Vagina (tissue), 2 donors: ENCODE data around the gene CACNA2D4. TPM values are rescaled to one million over a fixed set of nuclear protein-coding genes. Genes with fewer than 3 reads are reported as not detected.

ENCODE experiments used
- DNase-seq, 2 donors: peaks; one replicate each; pipeline ENCODE4 v3.0.0-alpha.2; 2017; ENCODE audit errors: extremely low spot score in 2 of 2
- H3K27ac ChIP-seq: fragments of 200-600 bp; sonication (generic); one replicate; pipeline ENCODE4 v1.5.1; 2019
- H3K27me3 ChIP-seq: fragments of 200-600 bp; sonication (generic); one replicate; pipeline ENCODE4 v1.5.1; 2019
- H3K36me3 ChIP-seq, 2 donors: fragments of 200-600 bp; sonication (generic); one replicate each; pipeline ENCODE4 v1.5.1; 2017 to 2019
- H3K4me1 ChIP-seq: fragments of 200-600 bp; sonication (generic); one replicate; pipeline ENCODE4 v1.5.1; 2019
- H3K4me3 ChIP-seq, 2 donors: fragments of 200-600 bp; sonication (generic); 1 replicate in 1 of 2; 2 replicates in 1 of 2; pipeline ENCODE4 v1.5.1; 2016 to 2019
- H3K9me3 ChIP-seq: fragments of 200-600 bp; sonication (generic); one replicate; pipeline ENCODE4 v1.5.1; 2019
- POLR2A ChIP-seq, 2 donors: fragments of 450-650 bp; IDR thresholded peaks; one replicate each; pipeline ENCODE4 v1.6.1; 2017; ENCODE audit warnings: antibody characterized with exemption in 2 of 2, mild to moderate bottlenecking in 2 of 2, moderate library complexity in 2 of 2
- POLR2AphosphoS5 ChIP-seq, 2 donors: sonication (generic); formaldehyde crosslinking; IDR thresholded peaks; one replicate each; pipeline ENCODE4 v1.9.0; 2017; ENCODE audit warnings: antibody characterized with exemption in 2 of 2, mild to moderate bottlenecking in 2 of 2, low read depth in 1 of 2; ENCODE audit not compliant: insufficient read depth in 1 of 2
- intact Hi-C: fragments of 100-400 bp; cut with DNase I; formaldehyde crosslinking; loops from one replicate; pipeline ENCODE4 v1.15.1; 2023
- total RNA-seq: library from RNA; depleted of rRNA; stranded (reverse); fragments of >200 nt; gene quantifications from one replicate; pipeline ENCODE4 v1.2.3, GENCODE V29; 2016
- TF ChIP-seq, protein P1 (sequence below), 3 experiments: fragments of 450-650 bp in 2 of 3; fragments of 200-600 bp in 1 of 3; sonication (generic) in 1 of 3; IDR thresholded peaks; one replicate each; pipeline ENCODE4 v1.5.1; 2017 to 2019; ENCODE audit warnings: antibody characterized with exemption in 3 of 3, mild to moderate bottlenecking in 2 of 3, moderate library complexity in 2 of 3

CACNA2D4 gene
- total RNA-seq, 1 donor from 2014 or later = 2.2 TPM

DNA sequence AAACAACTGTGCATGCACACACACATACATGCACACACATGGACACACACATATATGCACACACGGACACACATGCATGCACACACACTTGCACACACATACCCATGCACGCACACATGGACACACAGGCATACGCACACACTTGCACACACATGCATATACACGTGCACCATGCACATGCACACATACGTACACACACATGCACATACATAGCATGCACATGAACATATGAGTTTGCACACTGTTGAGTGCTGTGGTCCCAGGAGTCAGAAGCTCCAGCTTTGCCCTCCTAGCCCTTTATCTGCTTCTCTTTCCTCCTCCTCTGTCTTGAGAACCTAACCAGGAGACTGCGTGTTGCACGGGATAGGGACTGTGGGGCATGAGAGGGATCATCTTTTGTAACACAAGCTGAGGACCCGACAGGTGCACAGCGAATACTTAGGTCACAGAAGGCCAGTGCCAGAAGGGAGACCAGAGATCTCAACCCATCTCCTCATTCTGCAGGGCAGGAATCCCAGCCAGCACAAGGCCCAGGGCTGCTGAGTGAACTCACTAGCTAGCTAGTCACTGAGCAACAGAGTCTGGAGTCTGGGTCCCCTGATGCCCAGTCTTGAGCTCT lies 101.6 kb downstream of the CACNA2D4 start:
- Histone ChIP-seq H3K4me1 (no peaks in the 10 kb centered on the region), H3K4me3 (no peak overlapping the region), H3K9me3 (no peaks in the 10 kb centered on the region), H3K36me3 (no peaks in the 10 kb centered on the region), H3K27ac (no peak overlapping the region), H3K27me3 (no peaks in the 10 kb centered on the region)
- intact Hi-C loops = no loop called here
- no peak for DNase-seq
- TF ChIP-seq POLR2A (IDR thresholded peaks at IDR 0.05) = no peak

DNA sequence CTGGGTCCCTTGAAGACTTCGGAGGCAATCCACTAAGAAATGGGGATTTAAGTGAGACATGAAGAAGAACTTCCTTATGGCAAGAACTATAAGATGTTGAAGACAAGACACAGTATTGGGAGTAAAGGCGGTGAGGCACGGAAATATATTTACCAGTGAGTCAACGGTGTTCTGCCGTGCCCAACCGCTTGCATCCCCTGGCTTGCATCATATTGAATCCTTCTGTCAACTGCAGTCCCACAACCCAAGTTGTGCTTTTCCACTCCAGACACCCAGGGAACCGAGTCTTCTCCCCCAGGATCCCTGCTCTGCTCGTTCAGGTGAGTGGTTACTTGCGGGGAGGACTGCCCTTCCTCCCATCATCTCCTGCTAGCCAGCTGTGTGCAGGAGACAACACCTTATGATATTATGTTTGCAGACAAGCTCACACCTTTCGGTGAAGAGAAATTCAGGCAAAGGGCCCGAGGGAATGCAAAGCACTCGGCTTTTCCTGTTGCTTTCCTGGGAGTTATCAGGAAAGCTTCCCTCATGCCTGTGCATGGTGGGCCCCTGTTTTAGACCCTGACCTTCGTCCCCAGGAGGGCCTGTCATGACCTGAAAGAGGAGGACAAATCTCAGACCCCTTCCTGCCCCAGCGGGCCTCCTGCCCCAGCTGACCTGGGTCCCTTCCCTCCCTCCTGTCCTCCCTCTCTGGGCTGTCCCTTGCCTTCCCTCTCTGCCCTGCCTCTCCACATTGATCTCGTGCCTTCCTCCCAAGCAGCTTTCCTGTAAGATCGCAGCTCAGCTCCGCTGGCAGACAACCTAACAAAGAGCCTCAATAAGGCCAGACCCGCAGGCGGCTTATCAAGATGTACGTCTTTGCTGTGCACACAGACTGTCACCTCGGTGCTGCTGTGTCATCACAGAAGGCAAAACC lies 102.4 kb downstream of the CACNA2D4 start:
- intact Hi-C loops = no loop called here
- H3K9me3 ChIP-seq = no peaks in the 10 kb centered on the region
- H3K4me3 ChIP-seq = no peak overlapping the region
- H3K36me3 ChIP-seq = no peaks in the 10 kb centered on the region
- DNase-seq = no peak
- no peaks in the 10 kb centered on the region for H3K27me3 ChIP-seq
- H3K4me1 ChIP-seq = no peaks in the 10 kb centered on the region
- no peak overlapping the region for H3K27ac ChIP-seq
- TF ChIP-seq POLR2AphosphoS5 (IDR thresholded peaks at IDR 0.05; ENCODE audit: insufficient read depth in 1 of 2, low read depth in 1 of 2) (no peak), POLR2A (IDR thresholded peaks at IDR 0.05) (no peak)
- TF ChIP-seq, protein P1, sequence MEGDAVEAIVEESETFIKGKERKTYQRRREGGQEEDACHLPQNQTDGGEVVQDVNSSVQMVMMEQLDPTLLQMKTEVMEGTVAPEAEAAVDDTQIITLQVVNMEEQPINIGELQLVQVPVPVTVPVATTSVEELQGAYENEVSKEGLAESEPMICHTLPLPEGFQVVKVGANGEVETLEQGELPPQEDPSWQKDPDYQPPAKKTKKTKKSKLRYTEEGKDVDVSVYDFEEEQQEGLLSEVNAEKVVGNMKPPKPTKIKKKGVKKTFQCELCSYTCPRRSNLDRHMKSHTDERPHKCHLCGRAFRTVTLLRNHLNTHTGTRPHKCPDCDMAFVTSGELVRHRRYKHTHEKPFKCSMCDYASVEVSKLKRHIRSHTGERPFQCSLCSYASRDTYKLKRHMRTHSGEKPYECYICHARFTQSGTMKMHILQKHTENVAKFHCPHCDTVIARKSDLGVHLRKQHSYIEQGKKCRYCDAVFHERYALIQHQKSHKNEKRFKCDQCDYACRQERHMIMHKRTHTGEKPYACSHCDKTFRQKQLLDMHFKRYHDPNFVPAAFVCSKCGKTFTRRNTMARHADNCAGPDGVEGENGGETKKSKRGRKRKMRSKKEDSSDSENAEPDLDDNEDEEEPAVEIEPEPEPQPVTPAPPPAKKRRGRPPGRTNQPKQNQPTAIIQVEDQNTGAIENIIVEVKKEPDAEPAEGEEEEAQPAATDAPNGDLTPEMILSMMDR (IDR thresholded peaks at IDR 0.05) = no peak

DNA sequence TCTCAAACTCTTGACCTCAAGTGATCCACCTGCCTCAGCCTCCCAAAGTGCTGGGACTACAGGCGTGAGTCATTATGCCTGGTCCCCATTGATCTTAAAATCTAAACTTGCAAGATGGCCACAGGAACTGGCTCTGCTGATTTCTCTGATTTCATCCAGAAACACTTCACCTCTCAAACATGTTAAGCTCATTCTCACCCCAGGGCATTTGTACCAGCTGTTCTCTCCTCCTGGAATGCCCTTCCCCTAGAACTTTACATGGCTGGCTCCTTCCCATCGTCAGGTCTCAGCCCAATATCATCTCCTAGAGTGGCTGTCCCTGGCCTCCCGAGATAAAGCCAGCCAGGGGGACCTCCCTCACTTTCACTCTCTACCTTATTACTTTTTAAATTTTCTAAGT lies 103.3 kb downstream of the CACNA2D4 start:
- no peak for TF ChIP-seq POLR2AphosphoS5 (IDR thresholded peaks at IDR 0.05; ENCODE audit: insufficient read depth in 1 of 2, low read depth in 1 of 2)
- TF ChIP-seq, protein P1 (IDR thresholded peaks at IDR 0.05) = no peak
- TF ChIP-seq POLR2A (IDR thresholded peaks at IDR 0.05) = no peak
- intact Hi-C loops = no loop called here
- H3K9me3 ChIP-seq = no peaks in the 10 kb centered on the region
- DNase-seq = no peak
- H3K27ac ChIP-seq = no peak overlapping the region
- H3K27me3 ChIP-seq = no peaks in the 10 kb centered on the region
- no peaks in the 10 kb centered on the region for H3K36me3 ChIP-seq
- H3K4me1 ChIP-seq = no peaks in the 10 kb centered on the region
- no peak overlapping the region for H3K4me3 ChIP-seq

DNA sequence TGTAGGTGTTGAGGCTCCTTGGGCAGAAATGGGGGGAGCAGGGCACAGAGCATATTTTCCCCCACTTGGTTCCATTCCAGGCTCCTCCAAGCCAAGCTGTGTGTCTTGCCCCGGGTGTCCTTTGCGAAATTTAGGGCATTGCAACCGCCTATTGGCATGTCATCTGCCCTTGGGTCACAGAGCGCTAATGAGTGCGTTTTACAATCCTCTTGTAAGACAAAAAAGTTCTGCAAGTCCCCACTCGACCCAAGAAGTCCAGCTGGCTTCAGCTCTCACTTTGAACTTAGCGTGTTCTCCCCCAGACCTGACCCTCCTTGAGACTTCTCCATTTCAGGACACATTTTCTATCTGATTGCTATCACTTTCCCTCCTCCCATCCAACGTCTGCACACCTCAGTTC lies 104.2 kb downstream of the CACNA2D4 start:
- no peaks in the 10 kb centered on the region for H3K4me1 ChIP-seq

DNA sequence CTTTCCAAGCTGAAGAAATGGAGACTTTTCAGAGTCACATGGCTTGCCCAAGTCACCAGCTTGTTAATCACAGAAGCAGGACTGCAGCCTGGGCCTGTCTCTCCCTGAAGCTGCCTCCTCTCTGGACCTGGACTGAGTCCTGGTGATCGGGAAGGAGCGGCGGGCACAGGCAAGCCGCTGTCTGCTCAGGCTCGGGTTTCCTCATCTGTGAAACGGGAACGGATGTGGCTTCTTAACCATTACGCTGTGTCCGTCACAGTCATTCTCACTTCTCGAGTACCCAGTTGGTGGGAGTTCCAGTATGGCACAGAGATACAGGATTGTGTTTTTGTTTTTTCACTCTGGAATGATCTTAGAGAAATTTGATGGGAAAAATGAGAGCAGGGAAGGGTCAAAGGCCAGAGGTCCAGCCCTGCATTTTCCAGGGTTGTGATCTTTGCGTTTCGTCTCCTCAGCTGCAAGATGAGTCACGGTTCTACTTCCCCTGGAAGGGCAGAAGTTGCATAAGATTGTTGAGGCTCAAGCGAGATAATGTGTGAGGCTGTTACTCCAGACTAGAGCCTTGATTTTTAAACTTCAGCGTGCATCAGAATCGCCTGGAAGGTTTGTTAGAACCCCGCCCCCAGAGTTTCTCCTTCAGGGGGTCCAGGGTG lies 105.7 kb downstream of the CACNA2D4 start:
- Histone ChIP-seq H3K4me1 (no peaks in the 10 kb centered on the region), H3K27me3 (no peaks in the 10 kb centered on the region), H3K36me3 (no peaks in the 10 kb centered on the region), H3K27ac (peak overlapping the region; percentile 20), H3K4me3 (no peak overlapping the region), H3K9me3 (no peaks in the 10 kb centered on the region)
- no peak for DNase-seq
- intact Hi-C loops = no loop called here
- TF ChIP-seq POLR2AphosphoS5 (IDR thresholded peaks at IDR 0.05; ENCODE audit: insufficient read depth in 1 of 2, low read depth in 1 of 2) (peak in 1 of 2 donors; percentile 38), POLR2A (IDR thresholded peaks at IDR 0.05) (no peak)
- TF ChIP-seq, protein P1 (IDR thresholded peaks at IDR 0.05) = no peak

More for the DNA sequence above, 104.2 kb downstream of the CACNA2D4 start:
- no peak overlapping the region for H3K27ac ChIP-seq
- no peaks in the 10 kb centered on the region for H3K36me3 ChIP-seq
- no peaks in the 10 kb centered on the region for H3K27me3 ChIP-seq
- no peak overlapping the region for H3K4me3 ChIP-seq
- TF ChIP-seq, protein P1 (IDR thresholded peaks at IDR 0.05) = no peak
- no peak for TF ChIP-seq POLR2A (IDR thresholded peaks at IDR 0.05)
- no peak for TF ChIP-seq POLR2AphosphoS5 (IDR thresholded peaks at IDR 0.05; ENCODE audit: insufficient read depth in 1 of 2, low read depth in 1 of 2)
- no peaks in the 10 kb centered on the region for H3K9me3 ChIP-seq
- intact Hi-C loops = no loop called here
- no peak for DNase-seq
